ENCODE results near the gene DNAH2. TPM values are rescaled to one million over a fixed set of nuclear protein-coding genes. Genes with fewer than 3 reads are reported as not detected.

DNAH2 gene
- total and polyA plus RNA-seq, 2 of the 13 experiments (the other 11 are each of a cell fraction or from before 2014, with no cell fraction given): not detected

GRCh38 chr17:7717756-7718350 is 309 bp downstream of the DNAH2 start:
- FAIRE-seq: no peak
- Histone ChIP-seq H3K79me2 (ENCODE audit: insufficient read depth, low read length) (no peaks in the 10 kb centered on the region), H3K36me3 (replicated peaks in 1 of 2; ENCODE audit: control insufficient read depth in 1 of 2, insufficient read depth in 2 of 2, low read length in 2 of 2) (no peaks in the 10 kb centered on the region), H3K4me1 (ENCODE audit: insufficient read depth, low read length) (peaks cover 22% of the 10 kb centered on the region), H3K4me2 (ENCODE audit: low read depth, low read length) (peak overlapping the region; percentile 78), H4K20me1 (ENCODE audit: insufficient read depth, low read length) (no peaks in the 10 kb centered on the region), H3K27me3 (ENCODE audit: control insufficient read depth in 1 of 2, insufficient read depth in 2 of 2, low read length in 2 of 2) (peaks cover 12 to 84% of the 10 kb centered on the region in 2 experiments), H3K9ac (ENCODE audit: insufficient read depth, low read depth, low read length) (no peak overlapping the region), H3K4me3 (replicated peaks in 1 of 3; ENCODE audit: insufficient read depth in 1 of 3, low read depth in 2 of 3, low read length in 3 of 3) (peak overlapping the region; percentile 49 to 72 (median 62); a peak in 4 of 6 replicates), H3K9me3 (ENCODE audit: low read length) (no peaks in the 10 kb centered on the region), H3K27ac (ENCODE audit: extremely low read length, insufficient read depth, low read length) (no peak overlapping the region), H2AFZ (ENCODE audit: low read length) (no peak overlapping the region)
- no peak for ATAC-seq
- ChIA-PET CTCF (ENCODE audit: low intra/inter-chr PET ratio, low total read pairs) (interaction anchor here (2.0 kb wide), 1 partner anchor 30 kb away, joined by 5 read pairs; the partner anchor contains the start of gene WRAP53), POLR2A (interaction anchor here (1.4 to 2.0 kb wide), 2 partner anchors 11 to 31 kb away, joined by 3 to 6 read pairs; partner anchors contain the start of gene TP53)
- TF ChIP-seq MAZ (IDR thresholded peaks at IDR 0.05; ENCODE audit: borderline replicate concordance, low read depth, low read length) (no peak), MAZ (CRISPR knock-in tag; IDR thresholded peaks at IDR 0.05; ENCODE audit: low read depth) (0 out of 2 replicates have a peak, but pooled peaks have one; percentile 12), ZNF772 (CRISPR knock-in tag; IDR thresholded peaks at IDR 0.05) (no peak), FOSL2 (CRISPR knock-in tag; IDR thresholded peaks at IDR 0.05) (no peak)
- DNase-seq (ENCODE audit: low spot score): no peak
- WGBS (ENCODE audit: low lambda C conversion rate): 13% methylated on average over 12 of the region's 16 CpGs
- no TSS peak for BruUV-seq (replicated peaks)
- in situ Hi-C loops (cut with HindIII; ENCODE audit: extremely low pct_ligation_motif_present, low pct_unique_long_range_greater_than_20kb) (loop anchor here (5.0 kb wide), 1 partner anchor 86 kb away; the partner anchor contains the start of gene SHBG), intact Hi-C loops (cut with micrococcal nuclease; ENCODE audit: unreplicated experiment) (no loop called here)

DNA sequence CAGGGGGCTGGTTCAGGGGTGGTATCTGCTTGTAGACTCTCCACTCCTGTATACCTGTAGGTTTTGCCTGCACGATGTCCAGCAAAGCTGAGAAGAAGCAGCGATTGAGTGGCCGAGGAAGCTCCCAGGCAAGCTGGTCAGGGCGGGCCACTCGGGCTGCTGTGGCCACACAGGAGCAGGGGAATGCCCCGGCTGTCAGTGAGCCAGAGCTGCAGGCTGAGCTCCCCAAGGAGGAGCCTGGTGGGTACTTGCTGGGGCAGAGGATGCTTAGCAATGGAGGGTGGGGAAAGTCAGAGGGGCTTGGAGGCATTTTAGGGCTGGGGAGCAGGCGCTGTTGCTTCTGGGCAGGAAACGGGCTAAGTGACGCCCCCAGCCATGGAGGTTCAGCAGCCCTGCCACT is 2.1 kb downstream of the DNAH2 start:
- Histone ChIP-seq H3K9ac (ENCODE audit: insufficient read depth, low read depth, low read length) (no peak overlapping the region), H3K27ac (ENCODE audit: extremely low read length, insufficient read depth, low read length) (no peak overlapping the region), H3K79me2 (ENCODE audit: insufficient read depth, low read length) (no peaks in the 10 kb centered on the region), H3K4me1 (ENCODE audit: insufficient read depth, low read length) (peaks cover 22% of the 10 kb centered on the region), H2AFZ (ENCODE audit: low read length) (no peak overlapping the region), H4K20me1 (ENCODE audit: insufficient read depth, low read length) (no peaks in the 10 kb centered on the region), H3K9me3 (ENCODE audit: low read length) (no peaks in the 10 kb centered on the region), H3K27me3 (ENCODE audit: control insufficient read depth in 1 of 2, insufficient read depth in 2 of 2, low read length in 2 of 2) (peaks cover 12 to 69% of the 10 kb centered on the region in 2 experiments), H3K36me3 (replicated peaks in 1 of 2; ENCODE audit: control insufficient read depth in 1 of 2, insufficient read depth in 2 of 2, low read length in 2 of 2) (no peaks in the 10 kb centered on the region), H3K4me3 (replicated peaks in 1 of 3; ENCODE audit: insufficient read depth in 1 of 3, low read depth in 2 of 3, low read length in 3 of 3) (no peak overlapping the region), H3K4me2 (ENCODE audit: low read depth, low read length) (no peak overlapping the region)
- BruUV-seq (replicated peaks): no TSS peak
- intact Hi-C loops (cut with micrococcal nuclease; ENCODE audit: unreplicated experiment) (no loop called here), in situ Hi-C loops (cut with HindIII; ENCODE audit: extremely low pct_ligation_motif_present, low pct_unique_long_range_greater_than_20kb) (loop anchor here (5.0 kb wide), 1 partner anchor 87 kb away; the partner anchor contains the start of gene SHBG)
- DNase-seq (ENCODE audit: low spot score) (no peak), FAIRE-seq (no peak), ATAC-seq (no peak)
- ChIA-PET CTCF (ENCODE audit: low intra/inter-chr PET ratio, low total read pairs) (no interaction called here), POLR2A (no interaction called here)
- 33% methylated on average over 3 of the region's 9 CpGs for WGBS (ENCODE audit: low lambda C conversion rate)
- TF ChIP-seq THAP11 (CRISPR knock-in tag; IDR thresholded peaks at IDR 0.05) (no peak), ARNT (IDR thresholded peaks at IDR 0.05) (no peak), ZNF337 (CRISPR knock-in tag; IDR thresholded peaks at IDR 0.05; ENCODE audit: borderline replicate concordance, low read depth) (no peak), EEA1 (CRISPR knock-in tag; IDR thresholded peaks at IDR 0.05; ENCODE audit: borderline replicate concordance) (no peak), ZHX2 (IDR thresholded peaks at IDR 0.05; ENCODE audit: low read depth) (no peak), ZHX2 (CRISPR knock-in tag; IDR thresholded peaks at IDR 0.05; ENCODE audit: borderline replicate concordance) (no peak), RCOR2 (CRISPR knock-in tag; IDR thresholded peaks at IDR 0.05) (no peak), HCFC1 (IDR thresholded peaks at IDR 0.05; ENCODE audit: low read depth, low read length) (no peak), HNRNPLL (IDR thresholded peaks at IDR 0.05; ENCODE audit: low read depth, low read length, poor library complexity, severe bottlenecking) (no peak), HOXD1 (CRISPR knock-in tag; IDR thresholded peaks at IDR 0.05) (no peak)
